Measurements from ENCODE around the gene HOXD4. TPM values are rescaled to one million over a fixed set of nuclear protein-coding genes. Genes with fewer than 3 reads are reported as not detected.
A peak's percentile ranks its signal among the peaks of the same experiment; 100 is the strongest.

The HOXD4 gene
- total and polyA plus RNA-seq, 2 of the 4 experiments (the other 2 are of a cell fraction): not detected

DNA sequence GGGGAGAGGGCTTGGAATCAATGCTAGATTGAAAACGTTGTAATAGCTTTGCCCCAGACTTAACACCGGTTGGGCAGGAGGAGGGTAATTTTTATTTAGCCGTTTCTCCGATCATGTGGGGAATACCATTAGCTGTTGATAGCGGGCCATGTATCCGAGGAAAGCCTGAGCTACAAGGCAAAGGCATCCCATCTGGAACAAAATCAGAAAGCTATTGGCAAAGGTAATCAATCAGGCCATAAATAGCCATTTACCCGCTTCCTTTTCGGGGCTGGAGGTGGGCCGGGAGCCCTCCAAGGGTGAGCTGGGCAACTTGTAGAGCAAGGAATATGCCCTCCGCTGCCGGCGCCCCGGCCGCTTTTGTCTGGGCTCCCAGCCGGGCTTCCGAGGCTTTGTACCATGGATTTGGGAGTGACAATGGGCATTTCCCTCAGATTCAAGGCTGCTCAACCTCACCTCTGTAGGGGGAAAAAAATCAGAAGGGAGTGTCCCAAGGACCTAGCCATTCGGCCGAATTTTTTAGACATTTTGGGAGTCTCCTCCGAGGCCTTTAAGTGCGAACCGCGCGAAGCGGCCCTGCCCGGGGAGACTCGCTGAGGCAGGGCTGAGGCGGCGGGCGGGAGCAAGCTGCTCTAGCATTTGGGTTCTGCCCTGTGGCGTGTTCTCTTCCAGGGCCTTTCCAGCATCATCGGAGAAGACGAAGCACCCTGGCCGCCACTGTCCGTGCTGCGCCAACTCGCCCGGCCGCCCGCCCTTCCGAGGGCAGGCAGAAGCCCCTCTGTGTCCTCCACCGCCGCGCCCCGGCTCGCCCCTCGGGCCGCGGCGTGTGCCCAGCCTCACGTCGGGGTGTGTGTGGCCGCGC is 29.9 kb upstream of the HOXD4 start:
- Histone ChIP-seq H2BK120ac (ENCODE audit: low read depth, low read length) (no peak overlapping the region), H2BK15ac (ENCODE audit: low read depth, low read length) (no peak overlapping the region), H3K18ac (ENCODE audit: low read depth, low read length) (no peak overlapping the region), H3K4me1 (ENCODE audit: control insufficient read depth, insufficient read depth, low read length) (no peaks in the 10 kb centered on the region), H3K36me3 (ENCODE audit: control insufficient read depth, insufficient read depth, low read length) (no peaks in the 10 kb centered on the region), H2BK20ac (ENCODE audit: low read depth, low read length) (no peak overlapping the region), H3K56ac (ENCODE audit: extremely low read depth, insufficient read depth, low read length) (no peak overlapping the region), H3K9ac (ENCODE audit: low read depth, low read length) (no peak overlapping the region), H3K79me1 (ENCODE audit: low read depth in 1 of 2, low read length in 2 of 2) (no peaks in the 10 kb centered on the region), H2AK9ac (replicated peaks; ENCODE audit: low read depth, low read length, poor library complexity) (peak overlapping the region; percentile 65), H4K5ac (ENCODE audit: low read depth, low read length) (no peak overlapping the region), H2AK5ac (ENCODE audit: low read depth, low read length) (no peak overlapping the region), H3K9me1 (ENCODE audit: insufficient read depth, low read length) (no peaks in the 10 kb centered on the region), H4K20me1 (ENCODE audit: insufficient read depth, low read length) (no peaks in the 10 kb centered on the region; the same call in 1 of the 2 replicates), H3K4me2 (ENCODE audit: low read depth, low read length) (no peak overlapping the region), H2BK5ac (ENCODE audit: low read depth, low read length, poor library complexity, severe bottlenecking) (no peak overlapping the region), H3K27ac (ENCODE audit: insufficient read depth, low read length) (no peak overlapping the region), H3K23ac (ENCODE audit: low read depth, low read length) (no peak overlapping the region), H3K4ac (ENCODE audit: low read depth, low read length) (no peak overlapping the region), H3K14ac (replicated peaks; ENCODE audit: low read depth, low read length) (no peak overlapping the region), H4K8ac (ENCODE audit: low read depth in 2 of 2, low read length in 2 of 2) (no peak overlapping the region), H4K91ac (ENCODE audit: insufficient read depth, low read depth, low read length) (no peak overlapping the region), H3K4me3 (ENCODE audit: insufficient read depth, low read depth, low read length) (no peak overlapping the region), H2AFZ (replicated peaks; ENCODE audit: low read length, poor library complexity) (no peak overlapping the region), H3K9me3 (ENCODE audit: control insufficient read depth, insufficient read depth, low read length) (peaks cover 13% of the 10 kb centered on the region), H3K27me3 (ENCODE audit: control insufficient read depth, insufficient read depth, low read length) (peaks cover 96% of the 10 kb centered on the region)
- ChIA-PET CTCF (interaction anchor here (1.5 kb wide), 1 partner anchor 10 kb away, joined by 3 read pairs; no protein-coding TSS in a partner anchor), POLR2A (ENCODE audit: unreplicated experiment) (no interaction called here)
- TF ChIP-seq CHD1 (IDR thresholded peaks at IDR 0.05; ENCODE audit: low read depth, low read length) (no peak), NFE2L2 (IDR thresholded peaks at IDR 0.05; ENCODE audit: low read depth, low read length) (no peak), MAFK (IDR thresholded peaks at IDR 0.05; ENCODE audit: low read depth, low read length) (no peak), BHLHE40 (IDR thresholded peaks at IDR 0.05; ENCODE audit: low read depth, low read length) (no peak), RFX5 (IDR thresholded peaks at IDR 0.05; ENCODE audit: low read depth, low read length) (no peak), SMC3 (IDR thresholded peaks at IDR 0.05; ENCODE audit: low read depth, low read length) (no peak), USF2 (IDR thresholded peaks at IDR 0.05; ENCODE audit: low read depth, low read length) (no peak), CTCF (conservative IDR thresholded peaks at IDR 0.05; ENCODE audit: low read depth, low read length) (no peak), FOS (IDR thresholded peaks at IDR 0.05; ENCODE audit: low read depth, low read length) (no peak), MAZ (IDR thresholded peaks at IDR 0.05; ENCODE audit: borderline replicate concordance, low read depth, low read length) (no peak), CEBPB (IDR thresholded peaks at IDR 0.05; ENCODE audit: low read depth, low read length) (no peak), MXI1 (IDR thresholded peaks at IDR 0.05; ENCODE audit: borderline replicate concordance, low read depth, low read length) (no peak)
- TF ChIP-seq, protein P1, sequence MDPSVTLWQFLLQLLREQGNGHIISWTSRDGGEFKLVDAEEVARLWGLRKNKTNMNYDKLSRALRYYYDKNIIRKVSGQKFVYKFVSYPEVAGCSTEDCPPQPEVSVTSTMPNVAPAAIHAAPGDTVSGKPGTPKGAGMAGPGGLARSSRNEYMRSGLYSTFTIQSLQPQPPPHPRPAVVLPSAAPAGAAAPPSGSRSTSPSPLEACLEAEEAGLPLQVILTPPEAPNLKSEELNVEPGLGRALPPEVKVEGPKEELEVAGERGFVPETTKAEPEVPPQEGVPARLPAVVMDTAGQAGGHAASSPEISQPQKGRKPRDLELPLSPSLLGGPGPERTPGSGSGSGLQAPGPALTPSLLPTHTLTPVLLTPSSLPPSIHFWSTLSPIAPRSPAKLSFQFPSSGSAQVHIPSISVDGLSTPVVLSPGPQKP (IDR thresholded peaks at IDR 0.05; ENCODE audit: borderline replicate concordance, low read depth, low read length): no peak
- WGBS, 2 experiments (ENCODE audit: extremely low coverage in 2 of 2, insufficient read length in 1 of 2): 7% methylated on average over 8 of the region's 53 CpGs; no CpG with 5 or more reads in 1 of the 2 experiments
- dilution Hi-C loops (cut with HindIII; ENCODE audit: low sequenced_read_pairs, unreplicated experiment) (no loop called here), in situ Hi-C loops (cut with MboI; ENCODE audit: low sequenced_read_pairs) (loop anchor here (10.0 kb wide), 2 partner anchors 333 to 1033 kb away; no protein-coding TSS in a partner anchor), intact Hi-C loops (cut with micrococcal nuclease) (no loop called here)
- BruUV-seq (replicated peaks): no TSS peak
- no peak for DNase-seq
- ATAC-seq (ENCODE audit: low read depth): no peak
